HepG2 (cell line): Measurements from ENCODE around the gene TMEM151A. TPM values are rescaled to one million over a fixed set of nuclear protein-coding genes. Genes with fewer than 3 reads are reported as not detected.

Source experiments
- ATAC-seq: fragments of 200-7000 bp; cut with Tn5 transposase; 3 replicates; pipeline ENCODE4 v1.9.1; 2020; ENCODE audit warnings: mild to moderate bottlenecking, moderate library complexity
- BruUV-seq: library from RNA; stranded (reverse); fragments of 400-500 nt; replicated peaks from 2 replicates; lab custom pipeline; 2021; lab: Mats Ljungman, UMichigan
- CTCF ChIA-PET: fragments of 300-600 bp; formaldehyde crosslinking; extraction: SDS; loops from one replicate; lab custom pipeline; 2021; ENCODE audit warnings: low total read pairs, inconsistent platforms, low intra/inter-chr PET ratio; lab: Yijun Ruan, JAX
- POLR2A ChIA-PET: fragments of 350-600 bp; sonication (Branson Sonifier 250); formaldehyde crosslinking; loops from one replicate; lab custom pipeline; 2020; ENCODE audit warnings: antibody characterized with exemption, inconsistent platforms; lab: Yijun Ruan, JAX
- DNase-seq: peaks from one replicate; pipeline ENCODE4 v3.0.0-alpha.2; 2015; ENCODE audit warnings: low spot score
- FAIRE-seq: peaks from 3 replicates; lab custom pipeline; 2011; peaks lifted over from hg19 to GRCh38; lab: Jason Lieb, UNC
- H2AFZ ChIP-seq: one replicate; pipeline ENCODE4 v1.6.1; 2011; ENCODE audit warnings: low read length, inconsistent platforms
- H3K27ac ChIP-seq: fragments of 300-600 bp; 3 replicates; pipeline ENCODE4 v1.8.0; 2011; ENCODE audit warnings: mixed run types, mild to moderate bottlenecking, mixed read lengths, low read length, inconsistent platforms; ENCODE audit not compliant: insufficient read depth; ENCODE audit errors: extremely low read length
- H3K27me3 ChIP-seq, 2 experiments: fragments of 200-600 bp in 1 of 2; 2 replicates in 1 of 2; 3 replicates in 1 of 2; pipeline versions ENCODE4 v1.6.0 to v1.8.0; 2011; ENCODE audit warnings: low read length in 2 of 2, mild to moderate bottlenecking in 2 of 2, moderate library complexity in 2 of 2, inconsistent platforms in 1 of 2; ENCODE audit not compliant: insufficient read depth in 2 of 2, control insufficient read depth in 1 of 2
- H3K36me3 ChIP-seq, 2 experiments: fragments of 200-600 bp in 1 of 2; replicated peaks in 1 of 2; 2 replicates in 1 of 2; 3 replicates in 1 of 2; pipeline versions ENCODE4 v1.5.1 to v1.8.0; 2011; ENCODE audit warnings: low read length in 2 of 2, inconsistent platforms in 1 of 2; ENCODE audit not compliant: insufficient read depth in 2 of 2, control insufficient read depth in 1 of 2
- H3K4me1 ChIP-seq: 2 replicates; pipeline ENCODE4 v1.5.1; 2012; ENCODE audit warnings: low read length, inconsistent platforms; ENCODE audit not compliant: insufficient read depth
- H3K4me2 ChIP-seq: 2 replicates; pipeline ENCODE4 v1.6.0; 2011; ENCODE audit warnings: low read depth, low read length, inconsistent platforms
- H3K4me3 ChIP-seq, 3 experiments: fragments of 200-600 bp in 1 of 3; sonication (generic), shearing (Covaris generic) in 1 of 3; replicated peaks in 1 of 3; 2 replicates each; pipeline ENCODE4 v1.5.1; 2011 to 2016; ENCODE audit warnings: low read length in 3 of 3, inconsistent platforms in 2 of 3, low read depth in 2 of 3, mild to moderate bottlenecking in 2 of 3, control low read depth in 1 of 3, mixed read lengths in 1 of 3; ENCODE audit not compliant: insufficient read depth in 1 of 3
- H3K79me2 ChIP-seq: one replicate; pipeline ENCODE4 v1.6.1; 2011; ENCODE audit warnings: low read length, inconsistent platforms; ENCODE audit not compliant: insufficient read depth
- H3K9ac ChIP-seq: 2 replicates; pipeline ENCODE4 v1.6.0; 2011; ENCODE audit warnings: mild to moderate bottlenecking, low read depth, low read length, inconsistent platforms; ENCODE audit not compliant: insufficient read depth
- H3K9me3 ChIP-seq: 2 replicates; pipeline ENCODE4 v1.5.1; 2012; ENCODE audit warnings: mild to moderate bottlenecking, low read length
- H4K20me1 ChIP-seq: 2 replicates; pipeline ENCODE4 v1.6.0; 2011; ENCODE audit warnings: inconsistent platforms, mild to moderate bottlenecking, low read length, moderate library complexity; ENCODE audit not compliant: insufficient read depth
- CREB1 ChIP-seq, 2 experiments: fragments of 450-650 bp in 1 of 2; IDR thresholded peaks; 2 replicates each; pipeline ENCODE4 v1.6.1; 2016 to 2017; ENCODE audit warnings: control low read depth in 1 of 2, mild to moderate bottlenecking in 1 of 2, missing compliant biosample characterization in 1 of 2, missing genetic modification characterization in 1 of 2
- DMAP1 ChIP-seq: IDR thresholded peaks from 2 replicates; pipeline ENCODE4 v1.6.1; 2016
- FOSL2 ChIP-seq: sonication (generic); formaldehyde crosslinking; IDR thresholded peaks from 2 replicates; pipeline ENCODE4 v1.4.0; 2020; ENCODE audit warnings: missing genetic modification reagents
- HNF4G ChIP-seq, 2 experiments: sonication (generic) in 1 of 2; formaldehyde crosslinking in 1 of 2; IDR thresholded peaks; 2 replicates each; pipeline versions ENCODE4 v1.4.0 to v1.6.1; 2011 to 2020; ENCODE audit warnings: borderline replicate concordance in 2 of 2, low read depth in 2 of 2, mild to moderate bottlenecking in 2 of 2, low read length in 1 of 2, missing genetic modification reagents in 1 of 2, moderate library complexity in 1 of 2
- JARID2 ChIP-seq: sonication (generic); formaldehyde crosslinking; IDR thresholded peaks from 2 replicates; pipeline ENCODE4 v1.8.1; 2023; ENCODE audit warnings: missing genetic modification reagents, inconsistent platforms; ENCODE audit not compliant: insufficient replicate concordance
- KAT2B ChIP-seq: fragments of 150-350 bp; IDR thresholded peaks from 2 replicates; pipeline ENCODE4 v1.6.1; 2014; ENCODE audit warnings: low read depth, low read length, borderline replicate concordance
- KDM5A ChIP-seq: fragments of 200-600 bp; sonication (generic); IDR thresholded peaks from 2 replicates; pipeline ENCODE4 v1.7.0; 2018; ENCODE audit warnings: antibody characterized with exemption, mild to moderate bottlenecking, low read length, borderline replicate concordance
- RFX5 ChIP-seq: IDR thresholded peaks from 2 replicates; pipeline ENCODE4 v1.6.1; 2011; ENCODE audit warnings: low read depth, low read length, improper control_type of control experiment
- SMAD1 ChIP-seq: sonication (generic); formaldehyde crosslinking; IDR thresholded peaks from 2 replicates; pipeline ENCODE4 v1.4.0; 2020; ENCODE audit warnings: missing genetic modification reagents, low read depth, mild to moderate bottlenecking, borderline replicate concordance
- YY1 ChIP-seq: IDR thresholded peaks from 2 replicates; pipeline ENCODE4 v1.6.1; 2011; ENCODE audit warnings: low read length, low read depth, moderate library complexity, mild to moderate bottlenecking; ENCODE audit not compliant: insufficient read depth, insufficient replicate concordance
- ZFP62 ChIP-seq: sonication (generic); formaldehyde crosslinking; IDR thresholded peaks from 2 replicates; pipeline ENCODE4 v1.4.0; 2020; ENCODE audit warnings: missing genetic modification reagents
- ZNF639 ChIP-seq: conservative IDR thresholded peaks from 2 replicates; pipeline ENCODE4 v1.6.1; 2018; ENCODE audit warnings: missing genetic modification reagents
- ZNF670 ChIP-seq: sonication (generic); formaldehyde crosslinking; IDR thresholded peaks from 2 replicates; pipeline ENCODE4 v1.8.0; 2022; ENCODE audit warnings: mild to moderate bottlenecking, missing genetic modification reagents, borderline replicate concordance
- WGBS: methylation state at CpG from one replicate; pipeline ENCODE4 v1.1.6; 2017; ENCODE audit warnings: low lambda C conversion rate; 5-methylcytosine and 5-hydroxymethylcytosine counted together
- in situ Hi-C: cut with HindIII; loops from 2 replicates; pipeline ENCODE4 v1.10.0; 2017; ENCODE audit warnings: low pct_unique_long_range_greater_than_20kb; ENCODE audit not compliant: extremely low pct_ligation_motif_present
- intact Hi-C: fragments of 100-400 bp; cut with micrococcal nuclease; formaldehyde crosslinking; loops from one replicate; pipeline ENCODE4 v1.10.0; 2022; ENCODE audit not compliant: unreplicated experiment
- polyA plus RNA-seq, 8 experiments: library from polyadenylated mRNA; depleted of rRNA in 3 of 8; stranded (reverse) in 7 of 8; unstranded in 1 of 8; fragments of >200 nt; fragmentation: Illumina TruSeq in 4 of 8; extraction: Trizol in 4 of 8; gene quantifications; 2 replicates each; pipeline versions ENCODE4 v1.2.1 to v1.2.3, GENCODE V29; 2011 to 2016; ENCODE audit warnings: low read depth in 4 of 8, missing spikeins in 1 of 8, mixed read lengths in 1 of 8; ENCODE audit not compliant: insufficient read depth in 1 of 8
- total RNA-seq, 5 experiments: library from RNA; depleted of rRNA; stranded (reverse); fragments of >200 nt; fragmentation: Illumina TruSeq; extraction: Trizol; gene quantifications; 2 replicates each; pipeline ENCODE4 v1.2.3, GENCODE V29; 2016; ENCODE audit warnings: low read depth in 1 of 5
- TF ChIP-seq, protein P1 (sequence below): sonication (generic); formaldehyde crosslinking; IDR thresholded peaks from 2 replicates; pipeline ENCODE4 v1.4.0; 2020; ENCODE audit warnings: mild to moderate bottlenecking, missing genetic modification reagents
- TF ChIP-seq, protein P2 (sequence below): IDR thresholded peaks from 2 replicates; pipeline ENCODE4 v1.6.1; 2016; ENCODE audit warnings: missing genetic modification reagents, missing compliant biosample characterization

TMEM151A gene
- total and polyA plus RNA-seq, 2 of the 13 experiments (the other 11 are each of a cell fraction or from before 2014, with no cell fraction given) = 0.18 to 0.33 TPM

DNA sequence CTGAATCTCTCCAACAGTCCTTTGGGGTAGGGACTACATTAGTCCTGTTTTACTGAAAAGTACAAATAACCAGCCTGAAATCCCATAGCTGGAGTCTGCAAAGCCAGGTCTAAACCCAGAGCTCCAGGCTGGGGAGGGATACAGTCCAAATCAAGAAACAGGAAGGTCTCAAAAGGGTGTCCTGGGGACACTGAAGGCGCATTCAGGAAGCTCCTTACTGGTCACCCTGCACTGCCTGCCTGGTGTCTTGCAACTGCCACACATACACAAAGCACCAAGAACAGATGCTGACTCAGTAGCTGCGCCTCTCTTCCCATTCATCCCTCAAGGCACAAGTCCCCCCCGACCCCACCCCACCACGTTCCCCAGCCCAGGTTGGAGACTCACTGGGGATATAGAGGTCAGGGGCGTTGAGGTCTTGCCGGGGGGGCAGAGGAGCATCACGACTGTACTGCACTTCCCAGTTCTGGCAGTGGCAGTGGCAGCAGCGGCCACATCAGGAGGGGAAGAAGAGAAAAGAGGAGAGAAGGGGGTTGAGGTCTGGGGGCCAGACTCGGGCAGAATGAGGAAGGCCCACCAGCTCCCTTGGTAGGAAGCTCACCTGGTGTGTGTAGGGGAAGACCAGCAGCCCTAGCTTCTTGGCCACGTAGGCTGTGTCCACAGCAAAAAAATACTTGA, 4.3 kb upstream of the TMEM151A start:
- WGBS = 83% methylated on average over 10 of the region's 10 CpGs
- H3K27me3 ChIP-seq = peaks cover 0 to 10% of the 10 kb centered on the region in 2 experiments; a peak in 4 of 5 replicates
- BruUV-seq = no TSS peak

More for the DNA sequence above, 4.3 kb upstream of the TMEM151A start:
- POLR2A ChIA-PET = interaction anchor here (2.1 to 5.7 kb wide), 5 partner anchors 7 to 193 kb away, joined by 9 to 121 read pairs (median 28); partner anchors contain the start of genes CD248, DPP3 and RAB1B
- TF ChIP-seq KDM5A (no peak), JARID2 (no peak), ZFP62 (CRISPR knock-in tag) (no peak), SMAD1 (CRISPR knock-in tag) (no peak), ZNF670 (CRISPR knock-in tag) (no peak), CREB1 (IDR thresholded peaks at IDR 0.05) (no peak), CREB1 (CRISPR knock-in tag; IDR thresholded peaks at IDR 0.05) (no peak), KAT2B (no peak), RFX5 (no peak), DMAP1 (CRISPR knock-in tag) (no peak), FOSL2 (no peak), HNF4G (IDR thresholded peaks at IDR 0.05; ENCODE audit: borderline replicate concordance, low read depth, low read length) (no peak), HNF4G (CRISPR knock-in tag; IDR thresholded peaks at IDR 0.05; ENCODE audit: borderline replicate concordance, low read depth) (no peak), ZNF639 (CRISPR knock-in tag) (no peak), YY1 (no peak)
- TF ChIP-seq, protein P1, sequence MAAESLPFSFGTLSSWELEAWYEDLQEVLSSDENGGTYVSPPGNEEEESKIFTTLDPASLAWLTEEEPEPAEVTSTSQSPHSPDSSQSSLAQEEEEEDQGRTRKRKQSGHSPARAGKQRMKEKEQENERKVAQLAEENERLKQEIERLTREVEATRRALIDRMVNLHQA (CRISPR knock-in tag) = no peak
- TF ChIP-seq, protein P2, sequence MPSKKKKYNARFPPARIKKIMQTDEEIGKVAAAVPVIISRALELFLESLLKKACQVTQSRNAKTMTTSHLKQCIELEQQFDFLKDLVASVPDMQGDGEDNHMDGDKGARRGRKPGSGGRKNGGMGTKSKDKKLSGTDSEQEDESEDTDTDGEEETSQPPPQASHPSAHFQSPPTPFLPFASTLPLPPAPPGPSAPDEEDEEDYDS (CRISPR knock-in tag) = no peak
- TF ChIP-seq, all 625 proteins: peak for 0
- DNase-seq = no peak
- ATAC-seq = no peak
- no peaks in the 10 kb centered on the region for H3K9me3 ChIP-seq
- H3K9ac ChIP-seq = peak overlapping the region; percentile 96; the same call in 1 of the 2 replicates
- peaks cover 61% of the 10 kb centered on the region for H3K4me1 ChIP-seq
- H3K4me3 ChIP-seq = peak overlapping the region; percentile 79 to 95 (median 88)
- peak overlapping the region; percentile 94 for H3K4me2 ChIP-seq
- intact Hi-C loops (no loop called here), in situ Hi-C loops (no loop called here)
- H2AFZ ChIP-seq = no peak overlapping the region
- H3K79me2 ChIP-seq = peaks cover 29% of the 10 kb centered on the region
- peak overlapping the region; percentile 97 for H3K27ac ChIP-seq
- CTCF ChIA-PET = no interaction called here
- peaks cover 5 to 23% of the 10 kb centered on the region in 2 experiments; a peak in 4 of 5 replicates for H3K36me3 ChIP-seq
- no peak for FAIRE-seq
- no peaks in the 10 kb centered on the region for H4K20me1 ChIP-seq
